GM23338 (cell line): ENCODE results near the gene ATP1B4.

Source experiments
- CREB1 ChIP-seq: fragments of 250-450 bp; sonication (Bioruptor Pico); IDR thresholded peaks from 2 replicates; pipeline ENCODE4 v1.5.0; 2020; ENCODE audit warnings: low read depth, mild to moderate bottlenecking, moderate library complexity
- CTCF ChIP-seq, 2 experiments: fragments of 200-600 bp in 1 of 2; sonication (generic) in 1 of 2; conservative IDR thresholded peaks; 2 replicates each; pipeline versions ENCODE4 v1.5.1 to v1.6.1; 2016 to 2017; ENCODE audit warnings: antibody characterized with exemption in 2 of 2, low read depth in 2 of 2, mild to moderate bottlenecking in 2 of 2, moderate library complexity in 1 of 2
- ETS1 ChIP-seq: IDR thresholded peaks from 2 replicates; pipeline ENCODE4 v1.6.1; 2016; ENCODE audit warnings: antibody characterized with exemption
- EZH2 ChIP-seq: fragments of 200-600 bp; sonication (generic); IDR thresholded peaks from one replicate; pipeline ENCODE4 v1.8.0; 2017; ENCODE audit warnings: antibody characterized with exemption, mild to moderate bottlenecking, low read depth; ENCODE audit not compliant: unreplicated experiment
- EZH2phosphoT487 ChIP-seq: fragments of 200-600 bp; sonication (generic); IDR thresholded peaks from one replicate; pipeline ENCODE4 v1.8.1; 2018; ENCODE audit warnings: antibody characterized with exemption; ENCODE audit not compliant: unreplicated experiment
- JUNB ChIP-seq: IDR thresholded peaks from one replicate; pipeline ENCODE4 v1.6.1; 2016; ENCODE audit warnings: antibody characterized with exemption; ENCODE audit not compliant: unreplicated experiment
- NANOG ChIP-seq: IDR thresholded peaks from 2 replicates; pipeline ENCODE4 v1.6.1; 2016; ENCODE audit warnings: antibody characterized with exemption, borderline replicate concordance
- POLR2AphosphoS5 ChIP-seq: IDR thresholded peaks from 2 replicates; pipeline ENCODE4 v1.6.1; 2016; ENCODE audit warnings: antibody characterized with exemption, low read depth
- REST ChIP-seq: IDR thresholded peaks from one replicate; pipeline ENCODE4 v1.6.1; 2018; ENCODE audit warnings: antibody characterized with exemption; ENCODE audit not compliant: unreplicated experiment
- STAT1 ChIP-seq: IDR thresholded peaks from one replicate; pipeline ENCODE4 v1.6.1; 2016; ENCODE audit warnings: antibody characterized with exemption; ENCODE audit not compliant: unreplicated experiment
- ZNF114 ChIP-seq: fragments of 250-450 bp; sonication (Bioruptor Pico); IDR thresholded peaks from 2 replicates; pipeline ENCODE4 v1.5.0; 2020; ENCODE audit warnings: mild to moderate bottlenecking, moderate library complexity
- ZNF331 ChIP-seq: fragments of 250-450 bp; sonication (Bioruptor Pico); IDR thresholded peaks from 2 replicates; pipeline ENCODE4 v1.5.0; 2020; ENCODE audit warnings: low read depth, mild to moderate bottlenecking, moderate library complexity
- ZNF462 ChIP-seq: fragments of 250-450 bp; sonication (Bioruptor Pico); IDR thresholded peaks from 2 replicates; pipeline ENCODE4 v1.5.0; 2020; ENCODE audit warnings: mild to moderate bottlenecking, moderate library complexity

- TF ChIP-seq CTCF (conservative IDR thresholded peaks at IDR 0.05; ENCODE audit: low read depth in 2 of 2): no peak
- no peak for TF ChIP-seq REST
- no peak for TF ChIP-seq CREB1
- TF ChIP-seq STAT1: no peak
- no peak for TF ChIP-seq ZNF331 (CRISPR knock-in tag)
- TF ChIP-seq POLR2AphosphoS5: no peak
- no peak for TF ChIP-seq EZH2
- no peak for TF ChIP-seq EZH2phosphoT487
- TF ChIP-seq NANOG: no peak
- TF ChIP-seq JUNB: no peak
- TF ChIP-seq ZNF114 (CRISPR knock-in tag): no peak
- no peak for TF ChIP-seq ETS1
- TF ChIP-seq ZNF462 (CRISPR knock-in tag): no peak
These were observed 4.1 kb downstream of the ATP1B4 start for GRCh38 chrX:120365968-120366367.
